Karpas-422 (cell line): ENCODE data around the gene WTAP. TPM values are rescaled to one million over a fixed set of nuclear protein-coding genes. Genes with fewer than 3 reads are reported as not detected.

Experiments
- DNase-seq: peaks from one replicate; pipeline ENCODE4 v3.0.0-alpha.2; 2015
- H2AFZ ChIP-seq: fragments of 200-600 bp; sonication (generic); 2 replicates; pipeline ENCODE4 v1.6.1; 2014; ENCODE audit warnings: antibody characterized with exemption, low read length, mixed read lengths
- H3K27ac ChIP-seq: fragments of 200-600 bp; sonication (generic); 2 replicates; pipeline ENCODE4 v1.5.1; 2014; ENCODE audit warnings: mild to moderate bottlenecking, low read length, moderate library complexity
- H3K27me3 ChIP-seq: fragments of 200-600 bp; sonication (generic); 2 replicates; pipeline ENCODE4 v1.6.1; 2014; ENCODE audit warnings: low read length, mixed read lengths
- H3K36me3 ChIP-seq: fragments of 200-600 bp; sonication (generic); 2 replicates; pipeline ENCODE4 v1.6.1; 2014; ENCODE audit warnings: low read length, mixed read lengths; ENCODE audit not compliant: insufficient read depth
- H3K4me1 ChIP-seq: fragments of 200-600 bp; sonication (generic); 2 replicates; pipeline ENCODE4 v1.6.1; 2014; ENCODE audit warnings: mild to moderate bottlenecking, low read length, mixed read lengths
- H3K4me2 ChIP-seq: fragments of 200-600 bp; sonication (generic); 2 replicates; pipeline ENCODE4 v1.6.1; 2014; ENCODE audit warnings: low read length, low read depth, mild to moderate bottlenecking; ENCODE audit not compliant: poor library complexity, severe bottlenecking
- H3K4me3 ChIP-seq: fragments of 200-600 bp; sonication (generic); 2 replicates; pipeline ENCODE4 v1.5.1; 2014; ENCODE audit warnings: mild to moderate bottlenecking, antibody characterized with exemption, low read length, mixed read lengths
- H3K79me2 ChIP-seq: fragments of 200-600 bp; sonication (generic); 2 replicates; pipeline ENCODE4 v1.6.1; 2014; ENCODE audit warnings: mild to moderate bottlenecking, low read length, mixed read lengths
- H3K9ac ChIP-seq: fragments of 200-600 bp; sonication (generic); 2 replicates; pipeline ENCODE4 v1.6.0; 2014; ENCODE audit warnings: low read length
- H3K9me2 ChIP-seq: fragments of 200-600 bp; sonication (generic), shearing (Covaris generic); replicated peaks from 2 replicates; pipeline ENCODE4 v1.6.0; 2014; ENCODE audit warnings: mild to moderate bottlenecking, low read length, moderate library complexity; ENCODE audit not compliant: insufficient read depth
- H3K9me3 ChIP-seq: fragments of 300-700, 200-600 bp; sonication (generic); 2 replicates; pipeline ENCODE4 v1.6.1; 2014; ENCODE audit warnings: low read length, mixed read lengths
- H4K20me1 ChIP-seq: fragments of 200-600 bp; sonication (generic); 2 replicates; pipeline ENCODE4 v1.6.1; 2014; ENCODE audit warnings: mild to moderate bottlenecking, antibody characterized with exemption, low read length, low read depth; ENCODE audit not compliant: insufficient read depth
- small RNA-seq: library from RNA; depleted of rRNA; stranded (forward); fragments of <200 nt; gene quantifications from one replicate; pipeline ENCODE3, GENCODE V24; 2014
- total RNA-seq: library from RNA; depleted of rRNA; stranded (reverse); fragments of >200 nt; shearing (Covaris generic); gene quantifications from 2 replicates; pipeline ENCODE4 v1.2.3, GENCODE V29; 2014; ENCODE audit warnings: low replicate concordance; rRNA removed

The WTAP gene
- total RNA-seq, 1 experiment from 2014 or later, result 87.6 TPM

DNA sequence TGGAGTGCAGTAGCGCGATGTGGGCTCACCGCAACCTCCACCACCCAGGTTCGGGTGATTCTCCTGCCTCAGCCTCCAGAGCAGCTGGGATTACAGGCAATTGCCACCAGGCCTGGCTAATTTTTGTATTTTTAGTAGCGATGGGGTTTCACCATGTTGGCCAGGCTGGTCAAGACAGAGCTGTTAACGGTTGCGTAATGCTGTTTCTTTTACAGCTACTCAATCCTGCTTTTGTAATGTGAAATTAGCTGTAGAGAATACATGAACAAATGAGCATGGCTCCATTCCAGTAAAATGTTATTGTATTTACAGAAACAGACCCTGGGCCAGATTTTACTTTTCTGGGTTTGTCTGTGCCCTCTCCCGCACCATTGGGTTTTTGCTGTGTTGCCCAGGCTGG is 74.6 kb downstream of the WTAP start:
- H3K9ac ChIP-seq, result no peak overlapping the region
- H3K9me3 ChIP-seq, result no peaks in the 10 kb centered on the region
- no peak overlapping the region for H3K4me3 ChIP-seq
- DNase-seq, result no peak
- H3K4me2 ChIP-seq, result no peak overlapping the region
- H3K9me2 ChIP-seq, result no peaks in the 10 kb centered on the region
- no peaks in the 10 kb centered on the region for H3K4me1 ChIP-seq
- peaks cover 18% of the 10 kb centered on the region; the same call in 1 of the 2 replicates for H3K36me3 ChIP-seq
- H3K27ac ChIP-seq, result no peak overlapping the region
- H3K79me2 ChIP-seq, result no peaks in the 10 kb centered on the region
- H4K20me1 ChIP-seq, result no peaks in the 10 kb centered on the region
- no peak overlapping the region for H2AFZ ChIP-seq
- H3K27me3 ChIP-seq, result no peaks in the 10 kb centered on the region

DNA sequence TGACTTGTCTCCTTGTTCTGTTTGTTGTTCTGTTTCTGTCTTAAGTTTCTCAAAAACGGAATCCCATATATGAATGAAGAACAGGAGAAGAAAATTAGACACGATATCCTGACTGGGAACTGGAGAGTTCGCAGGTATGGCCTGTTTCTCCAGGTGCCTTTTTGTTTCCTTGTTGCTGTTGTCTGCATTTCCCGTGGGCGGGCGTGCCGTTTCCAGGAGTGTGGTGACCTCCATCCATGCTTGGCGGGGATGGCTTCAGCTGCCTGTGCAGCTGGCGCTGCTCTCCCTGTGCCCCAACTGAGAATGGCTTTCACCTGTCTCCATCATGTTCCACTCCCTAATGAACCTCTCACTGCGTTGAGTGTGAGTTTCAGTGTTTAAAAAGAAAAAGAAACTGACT is 77.2 kb downstream of the WTAP start:
- H3K9me3 ChIP-seq, result no peaks in the 10 kb centered on the region
- H3K27ac ChIP-seq, result no peak overlapping the region
- H3K36me3 ChIP-seq, result no peaks in the 10 kb centered on the region
- no peak for DNase-seq
- H3K27me3 ChIP-seq, result no peaks in the 10 kb centered on the region
- H3K4me1 ChIP-seq, result no peaks in the 10 kb centered on the region
- H3K79me2 ChIP-seq, result no peaks in the 10 kb centered on the region
- H4K20me1 ChIP-seq, result no peaks in the 10 kb centered on the region
- H3K4me3 ChIP-seq, result no peak overlapping the region
- H3K4me2 ChIP-seq, result no peak overlapping the region
- H3K9me2 ChIP-seq, result no peaks in the 10 kb centered on the region
- H3K9ac ChIP-seq, result no peak overlapping the region
- no peak overlapping the region for H2AFZ ChIP-seq

DNA sequence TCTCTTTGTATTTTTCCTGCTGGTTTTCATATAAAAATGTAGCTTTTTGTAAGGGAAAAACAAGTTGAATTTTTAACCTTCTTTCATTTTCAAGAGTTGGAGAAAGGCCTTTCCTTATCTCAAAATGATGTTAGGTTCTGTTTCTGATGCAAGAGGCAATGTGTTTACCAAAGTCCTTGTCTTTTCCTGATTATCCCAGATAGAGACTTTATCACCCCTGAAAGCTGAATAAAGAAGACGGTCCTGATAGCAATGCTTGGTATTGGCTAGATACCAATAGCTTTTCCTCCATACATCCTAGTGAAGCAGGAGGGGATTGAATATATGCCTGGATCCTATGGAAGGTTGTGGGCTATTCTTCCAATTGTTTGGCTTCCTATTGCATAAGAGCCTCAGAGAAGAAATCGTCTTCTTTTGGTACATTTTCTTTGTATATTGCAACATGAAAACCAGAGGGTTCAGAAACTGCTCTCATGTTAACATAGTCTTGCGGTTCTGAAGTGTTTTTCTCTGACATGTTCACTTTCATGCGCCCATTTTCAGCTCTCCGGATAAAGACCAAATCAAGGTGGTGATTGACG is 78.2 kb downstream of the WTAP start:
- no peak overlapping the region for H3K4me2 ChIP-seq
- no peaks in the 10 kb centered on the region for H3K36me3 ChIP-seq
- H2AFZ ChIP-seq, result no peak overlapping the region

More for the DNA sequence above, 78.2 kb downstream of the WTAP start:
- Histone ChIP-seq H3K4me3 (no peak overlapping the region), H3K9me2 (no peaks in the 10 kb centered on the region), H3K4me1 (no peaks in the 10 kb centered on the region), H3K9ac (no peak overlapping the region), H3K9me3 (no peaks in the 10 kb centered on the region), H3K79me2 (no peaks in the 10 kb centered on the region), H4K20me1 (no peaks in the 10 kb centered on the region), H3K27ac (no peak overlapping the region), H3K27me3 (no peaks in the 10 kb centered on the region)
- DNase-seq, result no peak

Small RNA genes within 50 kb of the gene (small RNA-seq; reads per million reads assigned to genes)
- gene RNU4ATAC18P, result not detected
- gene SNORA20, result 28.5 reads per million, percentile 98 among the genes with 10 or more reads in this experiment
- not detected for gene SNORA29

Other genes starting within 250 kb of the WTAP start
- gene SOD2, start 34.3 kb upstream of the WTAP start, total RNA-seq, result 41.0 and 49.6 TPM in 2 replicates
- gene ACAT2, start 34.5 kb downstream of the WTAP start, total RNA-seq, result 72.9 and 79.7 TPM in 2 replicates
- 223 and 247 TPM in 2 replicates for gene TCP1, start 62.1 kb downstream of the WTAP start, total RNA-seq
- 50.8 and 105 TPM in 2 replicates for gene MRPL18, start 63.0 kb downstream of the WTAP start, total RNA-seq
- 0.11 TPM in 1 of 2 replicates, not detected in the other for gene PNLDC1, start 72.8 kb downstream of the WTAP start, total RNA-seq
- not detected in 2 replicates for gene MAS1, start 163.5 kb downstream of the WTAP start, total RNA-seq
- gene IGF2R, start 241.6 kb downstream of the WTAP start, total RNA-seq, result 9.6 and 10.5 TPM in 2 replicates